ENCODE measurements around the gene ZNF451. TPM values are rescaled to one million over a fixed set of nuclear protein-coding genes. Genes with fewer than 3 reads are reported as not detected.

Gene ZNF451
- total RNA-seq, 1 donor from 2014 or later = 61.0 TPM

GRCh38 chr6:57048577-57048976 is 41.4 kb upstream of the ZNF451 start:
- H3K27ac Mint-ChIP-seq (ENCODE audit: unreplicated experiment) = no peak overlapping the region
- peaks cover 34% of the 10 kb centered on the region for H3K4me1 Mint-ChIP-seq
- H3K4me3 Mint-ChIP-seq = peak overlapping the region; percentile 88
- DNase-seq (ENCODE audit: low read depth, low spot score) = no peak
- TF ChIP-seq CTCF (conservative IDR thresholded peaks at IDR 0.05) = no peak
- peaks cover 10% of the 10 kb centered on the region for H3K36me3 Mint-ChIP-seq (ENCODE audit: low read depth)
- H3K9me3 Mint-ChIP-seq = peaks cover 4% of the 10 kb centered on the region
- H3K27me3 Mint-ChIP-seq (ENCODE audit: low read depth) = peaks cover 11% of the 10 kb centered on the region

- Mint-ChIP-seq H3K27ac (ENCODE audit: unreplicated experiment) (no peak overlapping the region), H3K9me3 (no peaks in the 10 kb centered on the region), H3K27me3 (ENCODE audit: low read depth) (no peaks in the 10 kb centered on the region), H3K4me1 (no peaks in the 10 kb centered on the region), H3K36me3 (ENCODE audit: low read depth) (peaks cover 12% of the 10 kb centered on the region), H3K4me3 (no peak overlapping the region)
- no peak for TF ChIP-seq CTCF (conservative IDR thresholded peaks at IDR 0.05)
- DNase-seq (ENCODE audit: low read depth, low spot score) = no peak
Observed at GRCh38 chr6:57063847-57064246, 26.1 kb upstream of the ZNF451 start.

- DNase-seq (ENCODE audit: low read depth, low spot score) = no peak
- H3K36me3 Mint-ChIP-seq (ENCODE audit: low read depth) = peaks cover 16% of the 10 kb centered on the region
- no peaks in the 10 kb centered on the region for H3K9me3 Mint-ChIP-seq
- peak overlapping the region; percentile 43 for H3K27ac Mint-ChIP-seq (ENCODE audit: unreplicated experiment)
- H3K27me3 Mint-ChIP-seq (ENCODE audit: low read depth) = no peaks in the 10 kb centered on the region
- H3K4me1 Mint-ChIP-seq = peaks cover 4% of the 10 kb centered on the region
- TF ChIP-seq CTCF (conservative IDR thresholded peaks at IDR 0.05) = no peak
- H3K4me3 Mint-ChIP-seq = no peak overlapping the region
Observed at GRCh38 chr6:57064809-57065208, 25.2 kb upstream of the ZNF451 start.

GRCh38 chr6:57068061-57068460 is 21.9 kb upstream of the ZNF451 start:
- TF ChIP-seq CTCF (conservative IDR thresholded peaks at IDR 0.05) = no peak
- no peak overlapping the region for H3K4me3 Mint-ChIP-seq

GRCh38 chr6:57069228-57069627 is 20.8 kb upstream of the ZNF451 start:
- H3K9me3 Mint-ChIP-seq = no peaks in the 10 kb centered on the region
- no peaks in the 10 kb centered on the region for H3K27me3 Mint-ChIP-seq (ENCODE audit: low read depth)
- H3K4me1 Mint-ChIP-seq = peaks cover 4% of the 10 kb centered on the region
- H3K4me3 Mint-ChIP-seq = no peak overlapping the region
- no peak for DNase-seq (ENCODE audit: low read depth, low spot score)
- no peak for TF ChIP-seq CTCF (conservative IDR thresholded peaks at IDR 0.05)
- peaks cover 15% of the 10 kb centered on the region for H3K36me3 Mint-ChIP-seq (ENCODE audit: low read depth)
- no peak overlapping the region for H3K27ac Mint-ChIP-seq (ENCODE audit: unreplicated experiment)

More at GRCh38 chr6:57068061-57068460, 21.9 kb upstream of the ZNF451 start:
- H3K4me1 Mint-ChIP-seq = peaks cover 4% of the 10 kb centered on the region
- no peak for DNase-seq (ENCODE audit: low read depth, low spot score)
- H3K9me3 Mint-ChIP-seq = no peaks in the 10 kb centered on the region
- H3K27ac Mint-ChIP-seq (ENCODE audit: unreplicated experiment) = no peak overlapping the region
- H3K36me3 Mint-ChIP-seq (ENCODE audit: low read depth) = peaks cover 11% of the 10 kb centered on the region
- no peaks in the 10 kb centered on the region for H3K27me3 Mint-ChIP-seq (ENCODE audit: low read depth)

GRCh38 chr6:57069920-57070331 is 20.1 kb upstream of the ZNF451 start:
- Mint-ChIP-seq H3K36me3 (ENCODE audit: low read depth) (peaks cover 16% of the 10 kb centered on the region), H3K27ac (ENCODE audit: unreplicated experiment) (no peak overlapping the region), H3K4me3 (no peak overlapping the region), H3K27me3 (ENCODE audit: low read depth) (no peaks in the 10 kb centered on the region), H3K4me1 (peaks cover 4% of the 10 kb centered on the region), H3K9me3 (no peaks in the 10 kb centered on the region)
- no peak for DNase-seq (ENCODE audit: low read depth, low spot score)
- TF ChIP-seq CTCF (conservative IDR thresholded peaks at IDR 0.05) = no peak

Measured in neural crest cell (in vitro differentiated cells).